HL-60 (cell line): ENCODE data around the gene MAPT.

Experiments used
- DNase-seq, 2 experiments: peaks; one replicate each; pipeline ENCODE4 v3.0.0-alpha.2; 2010 to 2020; ENCODE audit warnings: low read depth in 1 of 2, low spot score in 1 of 2
- H3K27ac ChIP-seq: fragments of 250-450 bp; sonication (Bioruptor Pico); replicated peaks from 2 replicates; pipeline ENCODE4 v1.5.1; 2020; ENCODE audit warnings: mild to moderate bottlenecking, moderate library complexity
- H3K27me3 ChIP-seq: fragments of 250-450 bp; sonication (Bioruptor Pico); 2 replicates; pipeline ENCODE4 v1.5.1; 2021; ENCODE audit warnings: mild to moderate bottlenecking, moderate library complexity; ENCODE audit not compliant: insufficient read depth, poor library complexity, severe bottlenecking
- H3K4me3 ChIP-seq: replicated peaks from 2 replicates; pipeline ENCODE4 v1.5.1; 2011; ENCODE audit warnings: mild to moderate bottlenecking, control low read depth, low read length; ENCODE audit not compliant: insufficient read depth
- GABPA ChIP-seq: IDR thresholded peaks from 2 replicates; pipeline ENCODE4 v1.6.1; 2012; ENCODE audit warnings: low read depth
- POLR2AphosphoS5 ChIP-seq: IDR thresholded peaks from 2 replicates; pipeline ENCODE4 v1.6.1; 2012; ENCODE audit warnings: low read depth
- SPI1 ChIP-seq: IDR thresholded peaks from 2 replicates; pipeline ENCODE4 v1.6.1; 2012; ENCODE audit warnings: low read depth, mild to moderate bottlenecking, borderline replicate concordance
- TF ChIP-seq, protein P1 (sequence below): IDR thresholded peaks from one replicate; pipeline ENCODE4 v1.5.1; 2011; ENCODE audit warnings: low read length, control low read depth, inconsistent platforms; ENCODE audit not compliant: insufficient read depth
- TF ChIP-seq, protein P2 (sequence below): IDR thresholded peaks from 2 replicates; pipeline ENCODE4 v1.6.1; 2012; ENCODE audit warnings: low read depth; ENCODE audit not compliant: insufficient replicate concordance

Gene MAPT

DNA sequence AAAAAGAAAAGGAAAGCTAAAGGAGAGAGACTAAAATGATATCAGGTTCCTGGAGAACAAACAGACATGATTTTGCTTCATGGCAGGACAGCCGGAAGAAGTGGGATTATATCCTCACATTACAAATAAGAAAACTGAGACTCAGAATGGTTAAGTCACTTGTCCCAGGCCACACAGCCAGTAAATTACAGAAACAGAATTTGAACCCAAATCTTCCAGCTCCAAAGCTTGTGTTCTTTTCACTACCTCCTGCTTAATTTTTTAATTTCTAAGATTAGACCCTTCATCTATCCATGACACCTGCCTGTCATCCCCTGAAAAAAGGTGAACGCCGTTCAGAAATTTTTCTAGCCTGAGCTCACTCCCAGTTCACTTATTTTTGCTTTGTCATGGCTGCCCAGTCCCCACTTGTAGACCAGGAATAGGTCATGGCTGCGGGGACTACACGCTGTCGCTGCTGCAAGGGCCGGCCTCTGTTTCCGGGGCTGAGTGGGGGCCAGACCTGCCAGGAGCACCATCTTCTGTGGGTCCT, 36.1 kb downstream of the MAPT start:
- Histone ChIP-seq H3K27me3 (no peaks in the 10 kb centered on the region), H3K27ac (no peak overlapping the region), H3K4me3 (no peak overlapping the region)
- DNase-seq = no peak
- TF ChIP-seq POLR2AphosphoS5 = no peak
- TF ChIP-seq, protein P1, sequence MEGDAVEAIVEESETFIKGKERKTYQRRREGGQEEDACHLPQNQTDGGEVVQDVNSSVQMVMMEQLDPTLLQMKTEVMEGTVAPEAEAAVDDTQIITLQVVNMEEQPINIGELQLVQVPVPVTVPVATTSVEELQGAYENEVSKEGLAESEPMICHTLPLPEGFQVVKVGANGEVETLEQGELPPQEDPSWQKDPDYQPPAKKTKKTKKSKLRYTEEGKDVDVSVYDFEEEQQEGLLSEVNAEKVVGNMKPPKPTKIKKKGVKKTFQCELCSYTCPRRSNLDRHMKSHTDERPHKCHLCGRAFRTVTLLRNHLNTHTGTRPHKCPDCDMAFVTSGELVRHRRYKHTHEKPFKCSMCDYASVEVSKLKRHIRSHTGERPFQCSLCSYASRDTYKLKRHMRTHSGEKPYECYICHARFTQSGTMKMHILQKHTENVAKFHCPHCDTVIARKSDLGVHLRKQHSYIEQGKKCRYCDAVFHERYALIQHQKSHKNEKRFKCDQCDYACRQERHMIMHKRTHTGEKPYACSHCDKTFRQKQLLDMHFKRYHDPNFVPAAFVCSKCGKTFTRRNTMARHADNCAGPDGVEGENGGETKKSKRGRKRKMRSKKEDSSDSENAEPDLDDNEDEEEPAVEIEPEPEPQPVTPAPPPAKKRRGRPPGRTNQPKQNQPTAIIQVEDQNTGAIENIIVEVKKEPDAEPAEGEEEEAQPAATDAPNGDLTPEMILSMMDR = no peak
- no peak for TF ChIP-seq SPI1
- TF ChIP-seq, protein P2, sequence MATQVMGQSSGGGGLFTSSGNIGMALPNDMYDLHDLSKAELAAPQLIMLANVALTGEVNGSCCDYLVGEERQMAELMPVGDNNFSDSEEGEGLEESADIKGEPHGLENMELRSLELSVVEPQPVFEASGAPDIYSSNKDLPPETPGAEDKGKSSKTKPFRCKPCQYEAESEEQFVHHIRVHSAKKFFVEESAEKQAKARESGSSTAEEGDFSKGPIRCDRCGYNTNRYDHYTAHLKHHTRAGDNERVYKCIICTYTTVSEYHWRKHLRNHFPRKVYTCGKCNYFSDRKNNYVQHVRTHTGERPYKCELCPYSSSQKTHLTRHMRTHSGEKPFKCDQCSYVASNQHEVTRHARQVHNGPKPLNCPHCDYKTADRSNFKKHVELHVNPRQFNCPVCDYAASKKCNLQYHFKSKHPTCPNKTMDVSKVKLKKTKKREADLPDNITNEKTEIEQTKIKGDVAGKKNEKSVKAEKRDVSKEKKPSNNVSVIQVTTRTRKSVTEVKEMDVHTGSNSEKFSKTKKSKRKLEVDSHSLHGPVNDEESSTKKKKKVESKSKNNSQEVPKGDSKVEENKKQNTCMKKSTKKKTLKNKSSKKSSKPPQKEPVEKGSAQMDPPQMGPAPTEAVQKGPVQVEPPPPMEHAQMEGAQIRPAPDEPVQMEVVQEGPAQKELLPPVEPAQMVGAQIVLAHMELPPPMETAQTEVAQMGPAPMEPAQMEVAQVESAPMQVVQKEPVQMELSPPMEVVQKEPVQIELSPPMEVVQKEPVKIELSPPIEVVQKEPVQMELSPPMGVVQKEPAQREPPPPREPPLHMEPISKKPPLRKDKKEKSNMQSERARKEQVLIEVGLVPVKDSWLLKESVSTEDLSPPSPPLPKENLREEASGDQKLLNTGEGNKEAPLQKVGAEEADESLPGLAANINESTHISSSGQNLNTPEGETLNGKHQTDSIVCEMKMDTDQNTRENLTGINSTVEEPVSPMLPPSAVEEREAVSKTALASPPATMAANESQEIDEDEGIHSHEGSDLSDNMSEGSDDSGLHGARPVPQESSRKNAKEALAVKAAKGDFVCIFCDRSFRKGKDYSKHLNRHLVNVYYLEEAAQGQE = no peak
- TF ChIP-seq GABPA = no peak

DNA sequence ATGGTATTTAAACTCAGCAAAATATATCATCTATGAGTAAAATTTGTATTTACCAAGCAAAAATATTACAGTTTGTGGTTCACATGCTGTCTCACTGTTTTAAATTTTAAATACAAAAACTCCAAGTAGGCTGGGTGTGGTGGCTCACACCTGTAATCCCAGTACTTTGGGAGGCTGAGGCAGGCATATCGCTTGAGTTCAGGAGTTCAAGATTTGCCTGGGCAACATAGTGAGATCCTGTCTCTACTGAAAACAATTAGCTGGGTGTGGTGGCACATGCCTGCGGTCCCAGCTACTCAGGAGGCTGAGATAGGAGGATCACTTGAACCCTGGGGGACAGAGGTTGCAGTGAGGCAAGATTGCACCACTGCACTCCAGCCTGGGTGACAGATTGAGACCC, 37.3 kb downstream of the MAPT start:
- Histone ChIP-seq H3K4me3 (no peak overlapping the region), H3K27me3 (no peaks in the 10 kb centered on the region), H3K27ac (no peak overlapping the region)
- DNase-seq = no peak
- TF ChIP-seq, protein P1 = no peak
- TF ChIP-seq SPI1 (no peak), POLR2AphosphoS5 (no peak), GABPA (no peak)
- TF ChIP-seq, protein P2 = no peak

DNA sequence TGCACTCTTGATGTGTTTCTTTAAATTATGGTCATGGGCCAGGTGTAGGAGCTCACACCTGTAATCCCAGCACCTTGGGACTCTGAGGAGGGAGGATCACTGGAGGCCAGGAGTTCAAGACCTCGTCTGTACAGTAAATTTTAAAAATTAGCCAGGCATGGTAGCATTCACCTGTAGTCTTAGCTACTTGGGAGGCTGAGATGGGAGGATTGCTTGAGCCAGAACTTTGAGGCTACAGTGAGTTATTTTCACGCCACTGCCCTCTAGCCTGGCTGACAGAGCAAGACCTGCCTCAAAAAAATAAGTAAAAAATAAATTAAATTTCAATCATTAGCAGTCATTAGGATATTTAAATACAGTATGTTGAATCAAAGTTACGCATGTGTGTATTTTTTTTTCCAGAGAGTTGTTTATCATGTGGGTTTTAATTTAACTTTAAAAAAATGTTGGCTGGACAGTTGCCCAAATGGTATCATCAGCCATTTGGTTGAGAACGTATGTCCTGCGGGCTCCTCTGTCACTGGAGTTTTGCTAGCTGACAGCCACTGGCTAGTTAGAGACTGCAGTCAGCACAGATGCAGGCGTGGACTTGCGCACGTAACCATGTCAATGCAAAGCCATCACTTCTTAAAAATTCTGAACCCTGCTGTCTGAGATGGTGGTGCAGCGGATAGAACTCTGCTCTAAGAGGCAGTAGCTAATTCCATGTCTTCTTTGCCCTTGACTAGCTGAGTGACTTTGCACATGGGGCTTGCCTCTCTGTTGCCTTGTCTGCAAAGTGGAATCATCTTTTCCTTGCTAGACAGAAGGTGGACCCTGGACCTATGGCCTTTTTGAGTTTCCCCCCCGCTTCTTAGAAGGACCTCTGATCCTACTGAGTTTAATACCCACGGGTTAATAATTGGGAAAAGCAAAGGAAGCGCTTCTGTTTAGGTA, 40.0 kb downstream of the MAPT start:
- H3K27ac ChIP-seq = no peak overlapping the region
- DNase-seq = no peak
- no peak overlapping the region for H3K4me3 ChIP-seq
- no peaks in the 10 kb centered on the region for H3K27me3 ChIP-seq
- TF ChIP-seq, protein P2 = no peak
